T-cell (primary cell): ENCODE results near the gene OR9A2. TPM values are rescaled to one million over a fixed set of nuclear protein-coding genes. Genes with fewer than 3 reads are reported as not detected.

Experiments
- ATAC-seq, 4 experiments: fragments of 200-7000 bp in 3 of 4; fragments of 150-1000 bp in 1 of 4; cut with Tn5 transposase; replicated peaks in 1 of 4; 1 replicate in 3 of 4; 2 replicates in 1 of 4; pipeline ENCODE4 v1.10.0; 2021; ENCODE audit warnings: moderate library complexity in 3 of 4, mild to moderate bottlenecking in 2 of 4, moderate number of reproducible peaks in 1 of 4
- CTCF ChIA-PET, 2 donors: fragments of 300-600 bp; sonication (Branson Sonifier 250); formaldehyde crosslinking; loops; one replicate each; lab custom pipeline; 2022; ENCODE audit warnings: antibody characterized with exemption in 2 of 2; lab: Charles Lee
- POLR2A ChIA-PET, 2 donors: fragments of 300-600 bp; sonication (Branson Sonifier 250); formaldehyde crosslinking; loops; one replicate each; lab custom pipeline; 2022; ENCODE audit warnings: antibody characterized with exemption in 2 of 2; lab: Charles Lee
- DNase-seq, 35 experiments: peaks; one replicate each; pipeline versions ENCODE4 v3.0.0 to v3.0.0-alpha.2; 2013 to 2023
- H3K27ac ChIP-seq: one replicate; pipeline ENCODE4 v1.5.1; 2013; ENCODE audit warnings: low read length
- H3K27me3 ChIP-seq, 2 experiments: replicated peaks in 1 of 2; 1 replicate in 1 of 2; 2 replicates in 1 of 2; pipeline versions ENCODE4 v1.6.1 to v1.7.0; 2013; ENCODE audit warnings: low read length in 1 of 2, mixed read lengths in 1 of 2; ENCODE audit not compliant: control insufficient read depth in 2 of 2, insufficient read depth in 2 of 2; ENCODE audit errors: extremely low read depth in 1 of 2
- H3K36me3 ChIP-seq, 2 donors: 1 replicate in 1 of 2; 2 replicates in 1 of 2; pipeline versions ENCODE4 v1.6.1 to v1.7.0; 2013; ENCODE audit warnings: low read length in 1 of 2; ENCODE audit not compliant: control insufficient read depth in 2 of 2, insufficient read depth in 1 of 2; ENCODE audit errors: extremely low read depth in 1 of 2
- H3K4me1 ChIP-seq, 2 experiments: 1 replicate in 1 of 2; 2 replicates in 1 of 2; pipeline versions ENCODE4 v1.6.1 to v1.7.0; 2013; ENCODE audit warnings: low read length in 2 of 2, mixed read lengths in 1 of 2; ENCODE audit not compliant: insufficient read depth in 2 of 2, control insufficient read depth in 1 of 2; ENCODE audit errors: extremely low read depth in 1 of 2
- H3K4me3 ChIP-seq, 2 donors: 1 replicate in 1 of 2; 2 replicates in 1 of 2; pipeline versions ENCODE4 v1.5.1 to v1.7.0; 2013; ENCODE audit warnings: mild to moderate bottlenecking in 2 of 2, low read length in 1 of 2, moderate library complexity in 1 of 2; ENCODE audit not compliant: control insufficient read depth in 1 of 2; ENCODE audit errors: extremely low read depth in 1 of 2
- H3K9me3 ChIP-seq: 2 replicates; pipeline ENCODE4 v1.7.0; 2013
- H3K27ac Mint-ChIP-seq, 2 donors: one replicate each; pipeline ENCODE4 v1.8.0; 2020 to 2021; ENCODE audit warnings: mild to moderate bottlenecking in 2 of 2, mixed read lengths in 2 of 2
- H3K27me3 Mint-ChIP-seq, 2 donors: one replicate each; pipeline ENCODE4 v1.8.0; 2021 to 2022; ENCODE audit warnings: mixed read lengths in 2 of 2
- H3K36me3 Mint-ChIP-seq: one replicate; pipeline ENCODE4 v1.8.0; 2021; ENCODE audit warnings: mixed read lengths
- H3K4me1 Mint-ChIP-seq, 3 donors: one replicate each; pipeline ENCODE4 v1.8.0; 2020 to 2022; ENCODE audit warnings: mixed read lengths in 3 of 3, mild to moderate bottlenecking in 1 of 3
- H3K4me3 Mint-ChIP-seq, 3 donors: one replicate each; pipeline ENCODE4 v1.8.0; 2020 to 2022; ENCODE audit warnings: mild to moderate bottlenecking in 3 of 3, mixed read lengths in 3 of 3, moderate library complexity in 3 of 3
- H3K9me3 Mint-ChIP-seq, 3 donors: one replicate each; pipeline ENCODE4 v1.8.0; 2020 to 2022; ENCODE audit warnings: mixed read lengths in 3 of 3
- WGBS: methylation state at CpG from one replicate; pipeline ENCODE4 v1.1.5; 2013; ENCODE audit warnings: missing lambda C conversion rate; ENCODE audit not compliant: insufficient coverage; 5-methylcytosine and 5-hydroxymethylcytosine counted together
- total RNA-seq, 35 experiments: library from RNA in 6 of 35; stranded (reverse) in 6 of 35; fragments of 120-200 nt in 1 of 35; gene quantifications; one replicate each; pipeline versions ENCODE4 v1.2.1 to v1.2.4 and lab custom pipeline; 2013 to 2026

Gene OR9A2
- total RNA-seq, 5 donors from 2014 or later (not counting 1 experiment from before 2014, with no cell fraction given) = not detected

- H3K27ac Mint-ChIP-seq = no peak overlapping the region
- no peaks in the 10 kb centered on the region for H3K4me1 Mint-ChIP-seq
- ChIA-PET CTCF (no interaction called here), POLR2A (no interaction called here)
- H3K4me3 Mint-ChIP-seq = no peak overlapping the region
- H3K4me1 ChIP-seq = no peaks in the 10 kb centered on the region
- WGBS = no CpG with 5 or more reads among the region's 3 CpGs
- no peaks in the 10 kb centered on the region for H3K36me3 Mint-ChIP-seq
- no peaks in the 10 kb centered on the region for H3K36me3 ChIP-seq
- no peak overlapping the region for H3K4me3 ChIP-seq
- DNase-seq = no peak
- no peak overlapping the region for H3K27ac ChIP-seq
- ATAC-seq = no peak
- peaks cover 6 to 14% of the 10 kb centered on the region in 2 donors for H3K27me3 Mint-ChIP-seq
- no peaks in the 10 kb centered on the region for H3K9me3 ChIP-seq
- H3K9me3 Mint-ChIP-seq = no peaks in the 10 kb centered on the region
- H3K27me3 ChIP-seq = peaks cover 0 to 4% of the 10 kb centered on the region in 2 experiments
Observed at GRCh38 chr7:143046426-143046851, 19.5 kb upstream of the OR9A2 start.

- WGBS = no CpG with 5 or more reads among the region's 2 CpGs
- no peak overlapping the region for H3K27ac Mint-ChIP-seq
- POLR2A ChIA-PET = no interaction called here
- H3K4me3 Mint-ChIP-seq = no peak overlapping the region
- no peaks in the 10 kb centered on the region for H3K9me3 Mint-ChIP-seq
- Histone ChIP-seq H3K36me3 (no peaks in the 10 kb centered on the region), H3K27me3 (peaks cover 0 to 3% of the 10 kb centered on the region in 2 experiments), H3K4me1 (no peaks in the 10 kb centered on the region), H3K27ac (no peak overlapping the region), H3K9me3 (no peaks in the 10 kb centered on the region), H3K4me3 (no peak overlapping the region)
- H3K36me3 Mint-ChIP-seq = no peaks in the 10 kb centered on the region
- CTCF ChIA-PET = no interaction called here
- ATAC-seq (no peak), DNase-seq (no peak)
- H3K27me3 Mint-ChIP-seq = peaks cover 6 to 14% of the 10 kb centered on the region in 2 donors
- no peaks in the 10 kb centered on the region for H3K4me1 Mint-ChIP-seq
Observed at GRCh38 chr7:143043391-143043790, 16.5 kb upstream of the OR9A2 start.

- no peak overlapping the region for H3K4me3 Mint-ChIP-seq
- POLR2A ChIA-PET = no interaction called here
- H3K27ac ChIP-seq = no peak overlapping the region
- ATAC-seq = no peak
- H3K9me3 Mint-ChIP-seq = no peaks in the 10 kb centered on the region
- no peaks in the 10 kb centered on the region for H3K36me3 Mint-ChIP-seq
- H3K4me1 Mint-ChIP-seq = no peaks in the 10 kb centered on the region
- no peak for DNase-seq
- 59% methylated on average over 2 of the region's 6 CpGs for WGBS
- peaks cover 6 to 14% of the 10 kb centered on the region in 2 donors for H3K27me3 Mint-ChIP-seq
- peaks cover 0 to 3% of the 10 kb centered on the region in 2 experiments for H3K27me3 ChIP-seq
- no peak overlapping the region for H3K4me3 ChIP-seq
- no peaks in the 10 kb centered on the region for H3K4me1 ChIP-seq
- CTCF ChIA-PET = no interaction called here
- H3K27ac Mint-ChIP-seq = no peak overlapping the region
- H3K9me3 ChIP-seq = no peaks in the 10 kb centered on the region
- no peaks in the 10 kb centered on the region for H3K36me3 ChIP-seq
Observed at GRCh38 chr7:143042790-143043271, 15.9 kb upstream of the OR9A2 start.

GRCh38 chr7:143042159-143042789, 15.3 kb upstream of the OR9A2 start:
- H3K4me1 Mint-ChIP-seq = no peaks in the 10 kb centered on the region
- no peak overlapping the region for H3K4me3 Mint-ChIP-seq
- Histone ChIP-seq H3K4me3 (no peak overlapping the region), H3K4me1 (no peaks in the 10 kb centered on the region), H3K27ac (no peak overlapping the region), H3K9me3 (no peaks in the 10 kb centered on the region), H3K27me3 (peaks cover 0 to 3% of the 10 kb centered on the region in 2 experiments), H3K36me3 (no peaks in the 10 kb centered on the region)
- CTCF ChIA-PET = no interaction called here
- 78% methylated on average over 1 of the region's 3 CpGs for WGBS
- no peaks in the 10 kb centered on the region for H3K36me3 Mint-ChIP-seq
- ATAC-seq (no peak), DNase-seq (no peak)
- POLR2A ChIA-PET = no interaction called here
- no peaks in the 10 kb centered on the region for H3K9me3 Mint-ChIP-seq
- peaks cover 6 to 14% of the 10 kb centered on the region in 2 donors for H3K27me3 Mint-ChIP-seq
- no peak overlapping the region for H3K27ac Mint-ChIP-seq

GRCh38 chr7:143041346-143041745, 14.4 kb upstream of the OR9A2 start:
- Histone ChIP-seq H3K4me3 (no peak overlapping the region), H3K36me3 (no peaks in the 10 kb centered on the region), H3K9me3 (no peaks in the 10 kb centered on the region), H3K4me1 (no peaks in the 10 kb centered on the region), H3K27ac (no peak overlapping the region), H3K27me3 (peaks cover 0 to 3% of the 10 kb centered on the region in 2 experiments)
- 90% methylated on average over 6 of the region's 6 CpGs for WGBS
- H3K36me3 Mint-ChIP-seq = no peaks in the 10 kb centered on the region
- no peak overlapping the region for H3K27ac Mint-ChIP-seq
- CTCF ChIA-PET = no interaction called here
- no peaks in the 10 kb centered on the region for H3K4me1 Mint-ChIP-seq
- no peak for ATAC-seq
- POLR2A ChIA-PET = no interaction called here
- H3K27me3 Mint-ChIP-seq = peaks cover 6 to 14% of the 10 kb centered on the region in 2 donors
- no peaks in the 10 kb centered on the region for H3K9me3 Mint-ChIP-seq
- DNase-seq = no peak
- H3K4me3 Mint-ChIP-seq = no peak overlapping the region

GRCh38 chr7:143040209-143040715, 13.3 kb upstream of the OR9A2 start:
- ATAC-seq (no peak), DNase-seq (no peak)
- ChIA-PET POLR2A (no interaction called here), CTCF (no interaction called here)
- 100% methylated on average over 2 of the region's 3 CpGs for WGBS
- no peak overlapping the region for H3K27ac ChIP-seq
- no peaks in the 10 kb centered on the region for H3K36me3 ChIP-seq
- H3K9me3 Mint-ChIP-seq = peaks cover 0 to under 1% (median under 1%) of the 10 kb centered on the region in 3 donors
- no peaks in the 10 kb centered on the region for H3K4me1 ChIP-seq
- peaks cover 6 to 16% of the 10 kb centered on the region in 2 donors for H3K27me3 Mint-ChIP-seq
- no peaks in the 10 kb centered on the region for H3K36me3 Mint-ChIP-seq
- no peak overlapping the region for H3K4me3 ChIP-seq
- no peaks in the 10 kb centered on the region for H3K4me1 Mint-ChIP-seq
- no peaks in the 10 kb centered on the region for H3K9me3 ChIP-seq
- peaks cover 0 to 3% of the 10 kb centered on the region in 2 experiments for H3K27me3 ChIP-seq
- no peak overlapping the region for H3K27ac Mint-ChIP-seq
- H3K4me3 Mint-ChIP-seq = no peak overlapping the region
